Panc1 (cell line): ENCODE measurements around the gene S1PR2. TPM values are rescaled to one million over a fixed set of nuclear protein-coding genes. Genes with fewer than 3 reads are reported as not detected.
A peak's percentile ranks its signal among the peaks of the same experiment; 100 is the strongest.

Experiments used
- ATAC-seq: fragments of 200-7000 bp; cut with Tn5 transposase; 2 replicates; pipeline ENCODE4 v1.9.1; 2020; ENCODE audit warnings: mild to moderate bottlenecking, moderate library complexity
- BruUV-seq: library from RNA; stranded (reverse); fragments of 400-500 nt; replicated peaks from 2 replicates; lab custom pipeline; 2021; lab: Mats Ljungman, UMichigan
- CTCF ChIA-PET: fragments of 300-600 bp; sonication (Branson Sonifier 250); formaldehyde crosslinking; loops from one replicate; lab custom pipeline; 2022; ENCODE audit warnings: antibody characterized with exemption; lab: Charles Lee
- POLR2A ChIA-PET: fragments of 300-600 bp; sonication (Branson Sonifier 250); formaldehyde crosslinking; loops from one replicate; lab custom pipeline; 2022; ENCODE audit warnings: antibody characterized with exemption; lab: Charles Lee
- DNase-seq: peaks from one replicate; pipeline ENCODE4 v3.0.0-alpha.2; 2010; ENCODE audit warnings: low read depth, low spot score
- H3K27ac ChIP-seq: 2 replicates; pipeline ENCODE4 v1.5.1; 2011; ENCODE audit warnings: mild to moderate bottlenecking, low read length, inconsistent platforms
- H3K27me3 ChIP-seq: fragments of 200-500 bp; sonication (Bioruptor generic); 2 replicates; pipeline ENCODE4 v1.6.0; 2014; ENCODE audit warnings: low read length, inconsistent platforms; ENCODE audit not compliant: control insufficient read depth, insufficient read depth
- H3K36me3 ChIP-seq: fragments of 200-500 bp; sonication (Bioruptor generic); 2 replicates; pipeline ENCODE4 v1.5.1; 2014; ENCODE audit warnings: inconsistent platforms, mild to moderate bottlenecking, low read length, moderate library complexity; ENCODE audit not compliant: control insufficient read depth, insufficient read depth
- H3K4me1 ChIP-seq: 2 replicates; pipeline ENCODE4 v1.5.1; 2011; ENCODE audit warnings: inconsistent platforms, mild to moderate bottlenecking, low read length, moderate library complexity; ENCODE audit not compliant: control insufficient read depth, insufficient read depth
- H3K4me3 ChIP-seq, 2 experiments: 2 replicates each; pipeline ENCODE4 v1.5.1; 2011 to 2012; ENCODE audit warnings: low read depth in 2 of 2, low read length in 2 of 2, mild to moderate bottlenecking in 2 of 2, inconsistent platforms in 1 of 2, moderate library complexity in 1 of 2
- H3K9me3 ChIP-seq: fragments of 200-500 bp; sonication (Bioruptor generic); 2 replicates; pipeline ENCODE4 v1.5.1; 2014; ENCODE audit warnings: low read depth, mild to moderate bottlenecking, inconsistent platforms, low read length, moderate library complexity; ENCODE audit not compliant: control insufficient read depth, insufficient read depth
- POLR2AphosphoS5 ChIP-seq: IDR thresholded peaks from 2 replicates; pipeline ENCODE4 v1.6.1; 2012; ENCODE audit warnings: mild to moderate bottlenecking, low read depth, low read length, moderate library complexity
- SIN3A ChIP-seq: IDR thresholded peaks from 2 replicates; pipeline ENCODE4 v1.6.1; 2012; ENCODE audit warnings: low read depth, mild to moderate bottlenecking, low read length, moderate library complexity, borderline replicate concordance; ENCODE audit not compliant: insufficient read depth
- TCF7L2 ChIP-seq: IDR thresholded peaks from 2 replicates; pipeline ENCODE4 v1.6.1; 2011; ENCODE audit warnings: mild to moderate bottlenecking, low read depth, low read length, inconsistent platforms
- in situ Hi-C: cut with HindIII; loops from 2 replicates; pipeline ENCODE4 v1.10.0; 2016; ENCODE audit warnings: low sequenced_read_pairs, low pct_unique_long_range_greater_than_20kb
- intact Hi-C: fragments of 100-400 bp; cut with micrococcal nuclease; formaldehyde crosslinking; loops from one replicate; pipeline ENCODE4 v1.10.0; 2022; ENCODE audit not compliant: unreplicated experiment
- total RNA-seq: library from RNA; stranded (reverse); gene quantifications from one replicate; pipeline ENCODE4 v1.2.1, GENCODE V29; 2021; ENCODE audit not compliant: unreplicated experiment
- TF ChIP-seq, protein P1 (sequence below), 2 experiments: IDR thresholded peaks; 2 replicates each; pipeline ENCODE4 v1.6.1; 2011 to 2012; ENCODE audit warnings: low read depth in 2 of 2, control low read depth in 1 of 2, low read length in 1 of 2, mild to moderate bottlenecking in 1 of 2, moderate library complexity in 1 of 2; ENCODE audit not compliant: insufficient read depth in 1 of 2
- TF ChIP-seq, protein P2 (sequence below): fragments of 450-650 bp; IDR thresholded peaks from 2 replicates; pipeline ENCODE4 v1.5.1; 2017; ENCODE audit warnings: mild to moderate bottlenecking

S1PR2 gene
- total RNA-seq, 1 experiment from 2014 or later = 2.9 TPM

DNA sequence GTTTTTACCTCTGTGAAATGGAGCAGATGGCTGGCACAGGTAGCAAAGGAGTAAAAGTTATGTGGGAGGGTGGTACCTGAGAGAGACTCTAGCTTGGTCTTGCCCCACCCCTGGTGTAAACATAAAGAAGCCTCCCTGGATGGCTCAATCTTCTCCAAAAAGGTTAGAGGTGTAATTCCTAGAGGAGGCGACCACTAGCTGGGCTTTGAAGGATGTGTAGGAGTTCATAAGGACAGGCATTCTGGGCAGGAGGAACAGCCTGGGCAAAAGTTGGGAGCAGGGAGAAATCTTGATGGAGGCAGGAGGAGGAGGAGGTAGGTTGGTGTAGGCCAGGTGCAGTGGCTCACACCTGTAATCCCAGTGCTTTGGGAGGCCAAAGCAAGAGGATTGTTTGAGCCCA is 47.8 kb upstream of the S1PR2 start:
- POLR2A ChIA-PET = no interaction called here
- intact Hi-C loops = no loop called here
- H3K9me3 ChIP-seq = no peaks in the 10 kb centered on the region
- DNase-seq = no peak
- BruUV-seq = no TSS peak
- H3K4me1 ChIP-seq = 0 out of 2 replicates have a peak, but pooled peaks cover 2% of the 10 kb centered on the region
- no peak for ATAC-seq
- peaks cover 2% of the 10 kb centered on the region; the same call in 1 of the 2 replicates for H3K36me3 ChIP-seq
- CTCF ChIA-PET = interaction anchor here (0.6 kb wide), 1 partner anchor 112 kb away, joined by 6 read pairs; no protein-coding TSS in a partner anchor
- H3K4me3 ChIP-seq = no peak overlapping the region
- H3K27me3 ChIP-seq = no peaks in the 10 kb centered on the region
- in situ Hi-C loops = no loop called here
- H3K27ac ChIP-seq = no peak overlapping the region
- TF ChIP-seq, protein P1, sequence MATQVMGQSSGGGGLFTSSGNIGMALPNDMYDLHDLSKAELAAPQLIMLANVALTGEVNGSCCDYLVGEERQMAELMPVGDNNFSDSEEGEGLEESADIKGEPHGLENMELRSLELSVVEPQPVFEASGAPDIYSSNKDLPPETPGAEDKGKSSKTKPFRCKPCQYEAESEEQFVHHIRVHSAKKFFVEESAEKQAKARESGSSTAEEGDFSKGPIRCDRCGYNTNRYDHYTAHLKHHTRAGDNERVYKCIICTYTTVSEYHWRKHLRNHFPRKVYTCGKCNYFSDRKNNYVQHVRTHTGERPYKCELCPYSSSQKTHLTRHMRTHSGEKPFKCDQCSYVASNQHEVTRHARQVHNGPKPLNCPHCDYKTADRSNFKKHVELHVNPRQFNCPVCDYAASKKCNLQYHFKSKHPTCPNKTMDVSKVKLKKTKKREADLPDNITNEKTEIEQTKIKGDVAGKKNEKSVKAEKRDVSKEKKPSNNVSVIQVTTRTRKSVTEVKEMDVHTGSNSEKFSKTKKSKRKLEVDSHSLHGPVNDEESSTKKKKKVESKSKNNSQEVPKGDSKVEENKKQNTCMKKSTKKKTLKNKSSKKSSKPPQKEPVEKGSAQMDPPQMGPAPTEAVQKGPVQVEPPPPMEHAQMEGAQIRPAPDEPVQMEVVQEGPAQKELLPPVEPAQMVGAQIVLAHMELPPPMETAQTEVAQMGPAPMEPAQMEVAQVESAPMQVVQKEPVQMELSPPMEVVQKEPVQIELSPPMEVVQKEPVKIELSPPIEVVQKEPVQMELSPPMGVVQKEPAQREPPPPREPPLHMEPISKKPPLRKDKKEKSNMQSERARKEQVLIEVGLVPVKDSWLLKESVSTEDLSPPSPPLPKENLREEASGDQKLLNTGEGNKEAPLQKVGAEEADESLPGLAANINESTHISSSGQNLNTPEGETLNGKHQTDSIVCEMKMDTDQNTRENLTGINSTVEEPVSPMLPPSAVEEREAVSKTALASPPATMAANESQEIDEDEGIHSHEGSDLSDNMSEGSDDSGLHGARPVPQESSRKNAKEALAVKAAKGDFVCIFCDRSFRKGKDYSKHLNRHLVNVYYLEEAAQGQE (IDR thresholded peaks at IDR 0.05; ENCODE audit: insufficient read depth in 1 of 2, low read depth in 2 of 2, low read length in 1 of 2) = no peak
- no peak for TF ChIP-seq SIN3A
- TF ChIP-seq TCF7L2 = no peak
- TF ChIP-seq, protein P2, sequence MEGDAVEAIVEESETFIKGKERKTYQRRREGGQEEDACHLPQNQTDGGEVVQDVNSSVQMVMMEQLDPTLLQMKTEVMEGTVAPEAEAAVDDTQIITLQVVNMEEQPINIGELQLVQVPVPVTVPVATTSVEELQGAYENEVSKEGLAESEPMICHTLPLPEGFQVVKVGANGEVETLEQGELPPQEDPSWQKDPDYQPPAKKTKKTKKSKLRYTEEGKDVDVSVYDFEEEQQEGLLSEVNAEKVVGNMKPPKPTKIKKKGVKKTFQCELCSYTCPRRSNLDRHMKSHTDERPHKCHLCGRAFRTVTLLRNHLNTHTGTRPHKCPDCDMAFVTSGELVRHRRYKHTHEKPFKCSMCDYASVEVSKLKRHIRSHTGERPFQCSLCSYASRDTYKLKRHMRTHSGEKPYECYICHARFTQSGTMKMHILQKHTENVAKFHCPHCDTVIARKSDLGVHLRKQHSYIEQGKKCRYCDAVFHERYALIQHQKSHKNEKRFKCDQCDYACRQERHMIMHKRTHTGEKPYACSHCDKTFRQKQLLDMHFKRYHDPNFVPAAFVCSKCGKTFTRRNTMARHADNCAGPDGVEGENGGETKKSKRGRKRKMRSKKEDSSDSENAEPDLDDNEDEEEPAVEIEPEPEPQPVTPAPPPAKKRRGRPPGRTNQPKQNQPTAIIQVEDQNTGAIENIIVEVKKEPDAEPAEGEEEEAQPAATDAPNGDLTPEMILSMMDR = no peak
- TF ChIP-seq POLR2AphosphoS5 = no peak

GRCh38 chr19:10277795-10278589 is 46.9 kb upstream of the S1PR2 start:
- DNase-seq (no peak), ATAC-seq (no peak; the same call in 1 of the 2 replicates)
- no peaks in the 10 kb centered on the region for H3K9me3 ChIP-seq
- no peak overlapping the region for H3K27ac ChIP-seq
- ChIA-PET POLR2A (no interaction called here), CTCF (no interaction called here)
- intact Hi-C loops (no loop called here), in situ Hi-C loops (no loop called here)
- no peak overlapping the region for H3K4me3 ChIP-seq
- H3K36me3 ChIP-seq = peaks cover 2% of the 10 kb centered on the region; the same call in 1 of the 2 replicates
- 0 out of 2 replicates have a peak, but pooled peaks cover 1% of the 10 kb centered on the region for H3K4me1 ChIP-seq
- BruUV-seq = TSS peak; percentile 59
- H3K27me3 ChIP-seq = no peaks in the 10 kb centered on the region
- TF ChIP-seq, protein P1 (IDR thresholded peaks at IDR 0.05; ENCODE audit: insufficient read depth in 1 of 2, low read depth in 2 of 2, low read length in 1 of 2) = no peak
- TF ChIP-seq SIN3A = no peak
- TF ChIP-seq, protein P2 = no peak
- TF ChIP-seq TCF7L2 = no peak
- TF ChIP-seq POLR2AphosphoS5 = no peak
